CD4-positive, alpha-beta T cell treated with Interleukin-12 subunit alpha and Interleukin-12 subunit beta, for 1 hour (primary cell): ENCODE results near the gene CMPK1.
"Not testable (repeated sequence)": the region's sequence is repeated elsewhere in the genome, so short reads cannot be mapped to it uniquely, and the experiment has no call there.

Experiments
- DNase-seq: peaks from one replicate; pipeline ENCODE4 v3.0.0-alpha.2; 2020

Gene CMPK1

DNA sequence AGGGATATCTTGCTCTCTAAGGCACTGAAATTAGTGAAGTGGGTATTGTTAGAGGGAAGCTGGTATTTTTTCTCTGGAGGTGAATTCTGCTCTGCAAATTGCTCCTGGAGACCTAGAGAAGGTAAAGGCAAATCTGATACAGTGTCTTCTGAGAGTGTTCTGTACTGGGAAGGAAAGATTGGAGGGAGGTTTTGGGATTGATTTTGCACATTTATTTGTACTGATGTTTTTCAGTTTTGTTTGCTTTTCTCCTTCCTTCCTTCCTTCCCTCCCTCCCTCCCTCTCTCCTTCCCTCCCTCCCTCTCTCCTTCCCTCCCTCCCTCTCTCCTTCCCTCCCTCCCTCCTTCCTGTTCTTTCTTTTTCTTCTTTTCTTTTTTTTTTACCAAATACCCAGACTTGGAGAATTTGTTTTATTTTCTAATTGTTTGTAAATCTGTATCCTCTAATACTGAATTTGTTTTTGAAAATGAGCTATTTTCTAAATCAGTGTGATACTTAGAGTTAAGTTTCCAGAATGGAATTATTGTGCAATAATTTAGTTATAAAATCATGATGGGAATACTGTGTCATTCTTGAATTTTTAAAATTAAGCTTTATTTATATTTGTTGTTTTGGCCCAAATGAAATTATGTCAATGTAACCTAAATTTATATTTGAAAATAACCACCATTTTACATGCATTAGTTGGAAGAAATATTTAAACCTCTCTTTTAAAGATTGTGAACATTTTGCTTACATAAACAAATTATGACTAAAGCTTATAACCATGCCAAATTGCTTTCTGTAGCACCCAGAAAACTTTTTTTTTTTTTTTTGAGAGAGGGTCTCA lies 4.9 kb downstream of the CMPK1 start:
- DNase-seq: no peak

DNA sequence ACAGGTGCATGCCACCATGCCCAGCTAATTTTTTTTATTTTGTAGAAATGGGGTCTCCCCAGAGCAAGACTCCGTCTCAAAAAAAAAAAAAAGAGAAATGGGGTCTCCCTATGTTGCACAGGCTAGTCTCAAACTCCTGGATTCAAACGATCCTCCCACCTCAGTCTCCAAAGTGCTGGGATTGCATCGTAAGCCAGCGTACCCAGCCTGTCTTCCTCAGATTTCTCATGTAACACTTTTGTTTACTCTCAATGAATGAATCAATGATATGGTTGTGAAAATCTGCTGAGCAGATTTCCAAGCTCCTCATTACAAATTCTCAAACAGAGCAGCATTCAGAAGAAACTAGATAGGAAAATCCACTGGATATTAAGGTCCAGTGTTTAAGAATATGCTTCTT lies 6.6 kb downstream of the CMPK1 start:
- DNase-seq: no peak

DNA sequence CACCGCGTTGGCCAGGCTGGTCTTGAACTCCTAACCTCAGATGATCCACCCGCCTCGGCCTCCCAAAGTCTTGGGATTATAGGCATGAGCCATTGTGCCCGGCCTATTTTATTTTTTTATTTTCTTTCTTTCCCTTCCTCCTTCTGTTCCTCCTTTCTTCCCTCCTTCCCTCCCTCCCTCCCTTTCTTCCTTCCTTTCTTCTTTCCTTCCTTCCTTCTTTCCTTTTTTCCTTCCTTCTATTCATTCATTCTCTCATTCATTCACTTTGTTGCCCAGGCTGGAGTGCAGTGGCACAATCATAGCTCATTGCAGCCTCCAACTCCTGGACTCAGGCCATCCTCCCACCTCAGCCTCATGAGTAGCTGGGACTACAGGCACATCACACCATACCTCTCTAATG lies 13.4 kb downstream of the CMPK1 start:
- DNase-seq: not testable (repeated sequence)

DNA sequence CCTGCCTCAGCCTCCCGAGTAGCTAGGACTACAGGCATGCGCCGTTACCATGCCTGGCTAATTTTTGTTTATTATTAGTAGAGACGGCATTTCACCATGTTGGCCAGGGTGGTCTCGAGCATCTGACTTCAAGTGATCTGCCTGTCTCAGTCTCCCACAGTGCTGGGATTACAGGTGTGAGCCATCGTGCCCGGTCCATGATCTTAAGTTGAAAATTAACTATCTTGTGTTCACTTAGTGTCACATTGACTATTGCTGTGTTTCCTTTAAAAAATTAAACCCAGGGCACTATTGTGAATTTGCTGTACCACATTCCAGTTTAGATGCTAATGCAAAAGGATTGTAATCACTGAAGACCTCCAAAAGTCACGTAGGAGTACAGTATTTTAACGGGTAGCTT lies 14.1 kb downstream of the CMPK1 start:
- no peak for DNase-seq

- DNase-seq: no peak
Measured at GRCh38 chr1:47348246-47348645, 14.7 kb downstream of the CMPK1 start.

GRCh38 chr1:47351305-47351704 lies 17.7 kb downstream of the CMPK1 start:
- no peak for DNase-seq

DNA sequence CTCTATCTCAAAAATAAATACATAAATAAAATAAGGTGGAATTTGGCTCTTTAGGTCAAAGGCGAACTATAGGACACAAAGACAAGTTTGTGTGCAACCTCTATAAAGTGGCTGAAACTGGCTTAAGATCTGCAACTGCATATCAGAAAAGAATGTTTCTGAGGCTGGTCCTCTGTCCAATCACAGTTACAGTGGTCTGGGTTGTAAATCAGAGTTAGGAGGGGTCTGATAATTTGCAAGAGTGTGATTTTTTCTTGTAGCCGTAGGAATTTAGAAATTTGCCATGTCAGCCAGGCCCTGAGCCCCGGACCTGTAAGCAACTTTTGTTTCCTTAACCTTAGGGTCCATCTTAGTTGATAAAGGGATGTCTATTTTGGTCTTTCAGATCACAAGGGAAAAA lies 27.8 kb downstream of the CMPK1 start:
- no peak for DNase-seq

- DNase-seq: no peak
Measured at GRCh38 chr1:47362828-47363227, 29.2 kb downstream of the CMPK1 start.

DNA sequence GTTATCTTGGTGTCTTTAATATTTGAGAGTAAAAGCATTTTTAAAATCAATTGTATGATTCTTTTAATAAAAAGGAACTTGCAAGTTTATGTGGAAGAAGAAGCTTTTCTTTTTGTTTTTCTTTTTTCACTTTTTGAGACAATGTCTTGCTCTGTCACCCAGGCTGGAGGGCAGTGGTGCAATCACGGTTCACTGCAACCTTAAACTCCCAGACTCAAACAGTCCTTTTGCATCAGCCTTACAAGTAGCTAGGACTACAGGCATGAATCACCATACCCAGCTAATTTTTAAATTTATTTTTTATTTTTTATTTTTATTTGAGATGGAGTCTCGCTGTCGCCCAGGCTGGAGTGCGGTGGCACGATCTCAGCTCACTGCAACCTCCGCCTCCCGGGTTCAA lies 34.1 kb downstream of the CMPK1 start:
- no peak for DNase-seq

DNA sequence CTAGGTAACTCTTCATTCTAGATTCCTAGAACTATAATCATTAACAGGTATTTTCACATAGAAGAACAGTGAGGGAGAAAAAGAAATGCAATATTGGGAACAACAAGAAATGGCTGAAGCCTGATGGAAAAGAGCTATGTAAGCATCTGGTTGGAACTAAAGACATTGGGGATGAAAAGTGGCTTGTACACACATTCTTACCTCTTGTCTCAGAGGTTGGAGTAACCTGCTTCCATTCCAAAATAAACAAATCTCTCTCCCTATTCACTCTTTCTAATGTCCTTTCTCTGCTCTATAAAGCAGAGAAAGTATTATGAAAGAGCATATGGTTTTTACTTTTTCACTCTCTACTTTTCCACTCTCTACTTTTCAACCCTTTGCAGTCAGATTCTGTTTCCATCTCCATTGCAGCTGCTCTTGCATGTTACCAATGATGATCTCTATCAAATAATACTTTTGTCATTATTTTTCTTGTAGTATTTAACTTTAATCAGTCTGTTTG lies 37.5 kb downstream of the CMPK1 start:
- no peak for DNase-seq

GRCh38 chr1:47374501-47374900 lies 40.9 kb downstream of the CMPK1 start:
- no peak for DNase-seq

DNA sequence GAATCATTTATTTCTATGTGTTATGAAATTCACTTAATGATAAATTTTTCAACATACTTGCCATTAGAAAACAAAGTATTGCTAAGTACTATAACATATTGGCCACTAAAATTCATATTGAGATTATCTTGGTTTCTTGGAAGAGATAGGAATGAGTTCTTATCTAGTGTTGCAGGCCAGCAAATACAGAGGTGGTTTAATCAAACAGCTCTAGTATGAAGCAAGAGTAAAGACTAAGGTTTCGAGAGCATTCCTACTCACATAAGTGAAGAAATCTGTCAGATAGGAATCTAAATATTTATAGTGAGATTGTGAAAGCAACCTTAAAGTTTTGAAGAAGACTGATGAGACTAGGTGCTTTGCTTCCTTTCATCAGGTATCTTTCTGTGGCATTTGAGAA lies 44.6 kb downstream of the CMPK1 start:
- DNase-seq: no peak

- DNase-seq: no peak
Measured at GRCh38 chr1:47380699-47381098, 47.1 kb downstream of the CMPK1 start.

- no peak for DNase-seq
Measured at GRCh38 chr1:47382399-47382983, 48.9 kb downstream of the CMPK1 start.

DNA sequence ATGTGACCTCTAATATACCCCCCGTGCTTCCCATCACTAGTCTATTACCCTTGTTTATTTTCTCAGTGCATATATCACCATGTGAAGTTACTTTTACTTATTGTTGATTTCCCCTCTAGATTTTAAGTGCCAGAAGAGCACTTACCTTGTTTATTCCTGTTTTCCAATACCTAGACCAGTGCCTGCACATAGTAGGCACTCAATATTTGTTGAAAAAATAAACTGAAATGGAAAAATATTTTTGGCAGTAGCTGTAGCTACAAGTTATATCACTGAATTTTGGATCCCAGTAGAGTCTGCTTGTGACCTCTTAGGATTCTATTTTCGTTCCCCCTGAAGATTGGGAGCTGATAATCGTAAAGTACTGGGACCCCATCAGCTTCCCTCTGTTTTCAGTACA lies 50.5 kb downstream of the CMPK1 start:
- DNase-seq: no peak

GRCh38 chr1:47385020-47385419 lies 51.4 kb downstream of the CMPK1 start:
- no peak for DNase-seq

DNA sequence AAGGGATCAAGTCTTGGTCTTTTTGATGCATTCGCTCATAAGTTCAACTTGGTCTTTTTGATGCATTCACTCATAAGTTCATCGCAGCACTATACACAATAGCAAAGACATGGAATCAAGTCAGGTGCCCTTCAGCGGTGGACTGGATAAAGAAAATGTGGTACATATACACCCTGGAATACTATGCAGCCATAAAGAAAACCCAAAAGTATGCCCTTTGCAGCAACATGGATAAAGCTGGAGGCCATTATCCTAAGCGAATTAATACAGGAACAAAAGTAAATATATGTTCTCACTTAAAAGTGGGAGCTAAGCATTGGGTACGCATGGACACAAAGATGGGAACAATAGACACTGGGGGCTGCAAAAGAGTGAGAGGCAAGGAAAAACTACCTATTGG lies 52.7 kb downstream of the CMPK1 start:
- DNase-seq: no peak

DNA sequence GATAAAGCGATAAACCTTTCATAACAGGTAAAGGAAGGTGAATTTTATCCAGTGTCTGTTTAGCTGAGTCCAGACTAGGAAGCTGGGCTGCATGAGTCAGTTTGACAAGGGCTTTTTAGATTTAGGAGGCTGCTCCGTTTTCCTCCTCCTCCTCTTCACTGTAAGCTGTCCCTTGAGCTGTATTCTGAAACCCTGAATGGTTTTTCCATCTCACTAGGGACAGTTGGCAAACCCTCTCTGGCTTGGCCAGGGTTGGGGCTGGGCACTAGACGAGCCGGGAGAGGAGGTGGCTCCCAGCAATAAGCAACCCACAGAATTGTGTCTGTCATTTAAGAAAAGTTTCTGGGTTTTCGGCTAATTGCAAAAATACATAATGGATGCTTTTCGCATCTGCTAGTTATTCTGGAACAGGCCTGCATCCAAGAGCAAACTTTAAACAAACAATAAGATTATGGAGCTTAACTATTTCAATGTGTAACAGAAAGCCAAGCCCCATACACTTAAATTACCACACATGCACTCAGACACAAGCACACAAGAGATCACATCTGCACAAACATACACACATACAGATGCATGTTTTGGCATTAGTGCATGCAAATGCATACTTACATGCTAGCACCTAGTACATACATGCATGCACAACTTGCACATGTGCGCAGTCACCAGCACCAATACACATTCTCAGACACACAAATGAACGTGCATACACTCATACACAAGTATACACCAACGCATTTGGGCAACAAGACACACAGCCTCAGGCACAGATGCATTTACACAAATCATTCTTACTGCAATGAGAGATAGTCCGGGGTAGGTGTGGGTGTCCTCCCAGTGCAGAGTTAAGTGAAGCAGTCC lies 54.7 kb downstream of the CMPK1 start:
- no peak for DNase-seq

DNA sequence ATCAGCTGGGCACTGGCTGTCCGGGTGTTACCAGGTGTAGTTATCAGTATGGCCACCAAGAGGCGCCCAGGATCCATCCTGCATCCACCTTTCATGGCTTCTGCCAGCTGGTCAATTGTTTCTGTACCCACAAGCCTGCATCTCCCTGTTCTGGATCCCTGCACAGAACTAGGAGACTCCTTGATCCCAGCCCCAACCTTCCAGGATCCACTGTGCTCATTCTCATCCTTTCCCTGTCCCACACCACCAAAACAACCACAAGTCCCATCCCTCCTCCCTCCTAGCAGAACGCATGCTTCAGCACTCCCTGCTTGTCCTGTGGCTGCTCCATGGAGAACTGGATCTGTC lies 55.3 kb downstream of the CMPK1 start:
- DNase-seq: peak; percentile 26

GRCh38 chr1:47389731-47390130 lies 56.1 kb downstream of the CMPK1 start:
- no peak for DNase-seq

DNA sequence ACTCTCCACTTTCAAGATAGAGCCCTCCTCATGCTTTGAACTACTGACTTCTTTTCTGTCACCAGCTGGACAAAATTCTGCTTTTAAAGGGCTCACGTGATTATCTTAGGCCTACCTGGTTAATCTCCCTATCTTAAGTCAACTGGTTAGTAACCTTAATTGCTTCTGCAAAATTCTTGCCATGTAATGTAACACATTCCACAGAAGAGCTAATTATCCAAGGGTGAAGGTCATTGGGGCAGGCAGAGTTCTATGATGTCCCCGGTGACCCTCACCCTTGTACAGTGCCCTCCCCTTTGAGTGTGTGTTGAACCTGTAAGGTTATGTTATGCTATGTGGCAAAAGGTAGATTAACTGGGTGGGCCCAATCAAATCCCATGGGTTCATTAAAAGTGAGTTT lies 57.3 kb downstream of the CMPK1 start:
- DNase-seq: no peak

DNA sequence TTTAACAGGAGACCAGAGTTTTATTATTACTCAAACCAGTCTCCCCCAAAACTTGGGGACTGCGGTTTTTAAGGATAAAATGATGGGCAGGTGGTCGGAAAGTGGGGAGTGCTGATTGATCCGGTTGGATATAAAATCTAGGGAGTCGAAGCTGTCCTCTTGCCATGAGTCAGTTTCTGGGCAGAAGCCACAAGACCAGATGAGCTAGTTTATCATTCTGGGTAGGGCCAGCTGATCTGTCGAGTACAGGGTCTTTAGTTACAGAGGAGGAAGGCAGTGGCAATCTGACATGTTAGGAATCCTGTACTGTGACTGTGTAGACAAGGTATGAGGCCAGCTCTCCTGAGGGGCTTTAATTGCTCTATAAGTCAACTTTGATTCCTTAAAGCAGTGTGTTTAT lies 59.6 kb downstream of the CMPK1 start:
- no peak for DNase-seq

- no peak for DNase-seq
Measured at GRCh38 chr1:47395433-47395832, 61.8 kb downstream of the CMPK1 start.

- no peak for DNase-seq
Measured at GRCh38 chr1:47396671-47397196, 63.1 kb downstream of the CMPK1 start.
